PC-3 (cell line): ENCODE data around the gene GPR32. TPM values are rescaled to one million over a fixed set of nuclear protein-coding genes. Genes with fewer than 3 reads are reported as not detected.

ENCODE experiments used
- ATAC-seq: fragments of 200-7000 bp; cut with Tn5 transposase; 2 replicates; pipeline ENCODE4 v1.9.1; 2020; ENCODE audit warnings: mild to moderate bottlenecking, moderate library complexity
- BruUV-seq: library from RNA; stranded (reverse); fragments of 400-500 nt; replicated peaks from 2 replicates; lab custom pipeline; 2021; lab: Mats Ljungman, UMichigan
- CTCF ChIA-PET: fragments of 300-600 bp; sonication (Branson Sonifier 250); formaldehyde crosslinking; loops from one replicate; lab custom pipeline; 2022; ENCODE audit warnings: antibody characterized with exemption; lab: Charles Lee
- POLR2A ChIA-PET: fragments of 300-600 bp; sonication (Branson Sonifier 250); formaldehyde crosslinking; loops from one replicate; lab custom pipeline; 2022; ENCODE audit warnings: antibody characterized with exemption; ENCODE audit not compliant: unreplicated experiment; lab: Charles Lee
- DNase-seq: peaks from one replicate; pipeline ENCODE4 v3.0.0-alpha.2; 2015
- H2AFZ ChIP-seq: fragments of 300-600 bp; sonication (generic); 2 replicates; pipeline ENCODE4 v1.6.0; 2016; ENCODE audit warnings: antibody characterized with exemption, low read length
- H3F3A ChIP-seq: fragments of 300-600 bp; sonication (generic); one replicate; pipeline ENCODE4 v1.6.0; 2017; ENCODE audit warnings: antibody characterized with exemption, low read length, control low read depth, mild to moderate bottlenecking; ENCODE audit not compliant: unreplicated experiment
- H3K27ac ChIP-seq: fragments of 300-600 bp; sonication (generic); 2 replicates; pipeline ENCODE4 v1.5.1; 2016; ENCODE audit warnings: mild to moderate bottlenecking, low read length
- H3K27me3 ChIP-seq: fragments of 300-600 bp; sonication (generic); 2 replicates; pipeline ENCODE4 v1.6.1; 2016; ENCODE audit warnings: low read length, mixed read lengths
- H3K36me3 ChIP-seq: fragments of 300-600 bp; sonication (generic); 2 replicates; pipeline ENCODE4 v1.6.1; 2016; ENCODE audit warnings: low read depth, mixed run types, low read length, mixed read lengths
- H3K4me1 ChIP-seq: fragments of 300-600 bp; sonication (generic); 2 replicates; pipeline ENCODE4 v1.5.1; 2016; ENCODE audit warnings: low read length; ENCODE audit not compliant: insufficient read depth
- H3K4me2 ChIP-seq: fragments of 300-600 bp; sonication (generic); 2 replicates; pipeline ENCODE4 v1.6.0; 2016; ENCODE audit warnings: low read length
- H3K4me3 ChIP-seq: fragments of 300-600 bp; sonication (generic); 2 replicates; pipeline ENCODE4 v1.5.1; 2016; ENCODE audit warnings: mild to moderate bottlenecking, low read length, mixed read lengths
- H3K79me2 ChIP-seq: fragments of 300-600 bp; sonication (generic); 2 replicates; pipeline ENCODE4 v1.6.1; 2017; ENCODE audit warnings: low read length, mixed read lengths
- H3K9ac ChIP-seq: fragments of 300-600 bp; sonication (generic); 2 replicates; pipeline ENCODE4 v1.6.0; 2016; ENCODE audit warnings: mild to moderate bottlenecking, low read length
- H3K9me2 ChIP-seq: fragments of 300-600 bp; sonication (generic); replicated peaks from 2 replicates; pipeline ENCODE4 v1.6.1; 2016; ENCODE audit warnings: mixed run types, low read length, mixed read lengths
- H3K9me3 ChIP-seq: fragments of 300-600 bp; sonication (generic); 2 replicates; pipeline ENCODE4 v1.6.1; 2016; ENCODE audit warnings: low read length, mixed read lengths
- H4K20me1 ChIP-seq: fragments of 300-600 bp; sonication (generic); 2 replicates; pipeline ENCODE4 v1.6.1; 2016; ENCODE audit warnings: low read length, mixed read lengths
- EZH2 ChIP-seq: fragments of 300-600 bp; sonication (generic); IDR thresholded peaks from one replicate; pipeline ENCODE4 v1.6.1; 2017; ENCODE audit warnings: antibody characterized with exemption, mild to moderate bottlenecking, low read length; ENCODE audit not compliant: unreplicated experiment
- EZH2phosphoT487 ChIP-seq: fragments of 300-600 bp; sonication (generic); IDR thresholded peaks from 2 replicates; pipeline ENCODE4 v1.6.1; 2018; ENCODE audit warnings: mild to moderate bottlenecking, antibody characterized with exemption, low read length, borderline replicate concordance
- intact Hi-C: fragments of 100-400 bp; cut with micrococcal nuclease; formaldehyde crosslinking; loops from 2 replicates; pipeline ENCODE4 v1.9.0; 2023
- total RNA-seq: library from RNA; depleted of rRNA; stranded (reverse); fragments of >200 nt; gene quantifications from 2 replicates; pipeline ENCODE4 v1.2.3, GENCODE V29; 2014
- TF ChIP-seq, protein P1 (sequence below): fragments of 300-600 bp; sonication (generic); conservative IDR thresholded peaks from 2 replicates; pipeline ENCODE4 v1.5.1; 2017; ENCODE audit warnings: antibody characterized with exemption, low read depth, mild to moderate bottlenecking, low read length

GPR32 gene
- total RNA-seq, 1 experiment from 2014 or later = not detected

GRCh38 chr19:50723735-50724521, 46.3 kb upstream of the GPR32 start:
- Histone ChIP-seq H3K9me2 (no peaks in the 10 kb centered on the region), H3K27ac (no peak overlapping the region), H4K20me1 (no peaks in the 10 kb centered on the region), H3K36me3 (no peaks in the 10 kb centered on the region), H3K9ac (peak overlapping the region; percentile 57), H2AFZ (peak overlapping the region; percentile 90), H3K9me3 (no peaks in the 10 kb centered on the region), H3K4me2 (peak overlapping the region; percentile 90), H3F3A (no peaks in the 10 kb centered on the region), H3K79me2 (peaks cover 11% of the 10 kb centered on the region), H3K4me1 (peaks cover 13% of the 10 kb centered on the region), H3K27me3 (peaks cover 2% of the 10 kb centered on the region), H3K4me3 (peak overlapping the region; percentile 75)
- POLR2A ChIA-PET = no interaction called here
- DNase-seq (no peak), ATAC-seq (no peak)
- TF ChIP-seq EZH2 (no peak), EZH2phosphoT487 (peak; percentile 62; the same call in 1 of the 2 replicates)
- TF ChIP-seq, protein P1, sequence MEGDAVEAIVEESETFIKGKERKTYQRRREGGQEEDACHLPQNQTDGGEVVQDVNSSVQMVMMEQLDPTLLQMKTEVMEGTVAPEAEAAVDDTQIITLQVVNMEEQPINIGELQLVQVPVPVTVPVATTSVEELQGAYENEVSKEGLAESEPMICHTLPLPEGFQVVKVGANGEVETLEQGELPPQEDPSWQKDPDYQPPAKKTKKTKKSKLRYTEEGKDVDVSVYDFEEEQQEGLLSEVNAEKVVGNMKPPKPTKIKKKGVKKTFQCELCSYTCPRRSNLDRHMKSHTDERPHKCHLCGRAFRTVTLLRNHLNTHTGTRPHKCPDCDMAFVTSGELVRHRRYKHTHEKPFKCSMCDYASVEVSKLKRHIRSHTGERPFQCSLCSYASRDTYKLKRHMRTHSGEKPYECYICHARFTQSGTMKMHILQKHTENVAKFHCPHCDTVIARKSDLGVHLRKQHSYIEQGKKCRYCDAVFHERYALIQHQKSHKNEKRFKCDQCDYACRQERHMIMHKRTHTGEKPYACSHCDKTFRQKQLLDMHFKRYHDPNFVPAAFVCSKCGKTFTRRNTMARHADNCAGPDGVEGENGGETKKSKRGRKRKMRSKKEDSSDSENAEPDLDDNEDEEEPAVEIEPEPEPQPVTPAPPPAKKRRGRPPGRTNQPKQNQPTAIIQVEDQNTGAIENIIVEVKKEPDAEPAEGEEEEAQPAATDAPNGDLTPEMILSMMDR = no peak
- CTCF ChIA-PET = interaction anchor here (0.6 to 1.6 kb wide), 6 partner anchors 18 to 218 kb away, joined by 4 to 21 read pairs (median 5); no protein-coding TSS in a partner anchor
- intact Hi-C loops = loop anchor here (1.0 kb wide), 1 partner anchor 59 kb away; no protein-coding TSS in a partner anchor
- no TSS peak for BruUV-seq

DNA sequence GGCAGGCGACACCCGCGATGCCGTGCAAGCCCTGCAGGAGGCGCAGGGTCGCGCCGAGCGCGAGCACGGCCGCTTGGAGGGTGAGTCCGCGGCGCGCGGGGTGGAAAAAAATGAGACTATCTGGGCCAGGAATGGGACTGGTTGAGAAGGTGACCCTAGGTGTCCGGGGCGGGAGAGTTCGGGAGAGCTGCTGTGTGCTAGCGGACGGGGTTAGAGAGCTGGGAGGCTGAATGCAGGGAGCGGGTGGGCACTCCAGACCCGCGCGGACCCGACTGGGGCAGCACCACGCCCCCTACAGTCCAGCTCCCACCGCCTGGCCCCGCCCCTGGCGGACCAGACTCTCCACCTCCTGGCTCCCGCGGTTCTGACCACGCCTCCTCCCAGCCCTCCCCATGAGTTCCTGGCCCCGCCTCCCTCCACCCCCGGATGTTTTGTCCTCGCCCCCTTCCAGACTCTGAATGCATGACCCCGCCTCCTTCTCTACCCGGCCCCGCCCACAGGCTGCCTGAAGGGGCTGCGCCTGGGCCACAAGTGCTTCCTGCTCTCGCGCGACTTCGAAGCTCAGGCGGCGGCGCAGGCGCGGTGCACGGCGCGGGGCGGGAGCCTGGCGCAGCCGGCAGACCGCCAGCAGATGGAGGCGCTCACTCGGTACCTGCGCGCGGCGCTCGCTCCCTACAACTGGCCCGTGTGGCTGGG, 45.6 kb upstream of the GPR32 start:
- H3F3A ChIP-seq = no peaks in the 10 kb centered on the region
- H3K27ac ChIP-seq = peak overlapping the region; percentile 8; the same call in 1 of the 2 replicates
- peak overlapping the region; percentile 75 for H3K4me3 ChIP-seq
- ATAC-seq (peak; percentile 87), DNase-seq (peak; percentile 100)
- TF ChIP-seq EZH2phosphoT487 = no peak
- TF ChIP-seq EZH2 = no peak
- TF ChIP-seq, protein P1 = peak; percentile 93
- peak overlapping the region; percentile 96 for H3K4me2 ChIP-seq
- peak overlapping the region; percentile 90 for H2AFZ ChIP-seq
- peaks cover 11% of the 10 kb centered on the region for H3K79me2 ChIP-seq
- no peaks in the 10 kb centered on the region for H3K9me3 ChIP-seq
- H3K36me3 ChIP-seq = no peaks in the 10 kb centered on the region
- BruUV-seq = no TSS peak
- ChIA-PET POLR2A (interaction anchor here (0.6 to 0.7 kb wide), 2 partner anchors 120 to 838 kb away, joined by 4 to 6 read pairs; no protein-coding TSS in a partner anchor), CTCF (interaction anchor here (0.6 to 1.6 kb wide), 16 partner anchors 19 to 532 kb away, joined by 3 to 21 read pairs (median 5); partner anchors contain the start of gene JOSD2)
- H3K4me1 ChIP-seq = peaks cover 13% of the 10 kb centered on the region
- H3K9me2 ChIP-seq = no peaks in the 10 kb centered on the region
- no peaks in the 10 kb centered on the region for H4K20me1 ChIP-seq
- intact Hi-C loops = loop anchor here (1.0 kb wide), 1 partner anchor 59 kb away; no protein-coding TSS in a partner anchor
- no peaks in the 10 kb centered on the region for H3K27me3 ChIP-seq
- peak overlapping the region; percentile 87 for H3K9ac ChIP-seq
